ENCODE results near the gene MAN1C1.
A peak's percentile ranks its signal among the peaks of the same experiment; 100 is the strongest.
"Not testable (repeated sequence)": the region's sequence is repeated elsewhere in the genome, so short reads cannot be mapped to it uniquely, and the experiment has no call there.

Gene MAN1C1

GRCh38 chr1:25698252-25698651, 81.7 kb downstream of the MAN1C1 start:
- DNase-seq (ENCODE audit: low spot score): no peak

GRCh38 chr1:25699059-25699458, 82.5 kb downstream of the MAN1C1 start:
- DNase-seq (ENCODE audit: low spot score): not testable (repeated sequence)

GRCh38 chr1:25699500-25700143, 83.0 kb downstream of the MAN1C1 start:
- peak; percentile 42 for DNase-seq (ENCODE audit: low spot score)

GRCh38 chr1:25700144-25700523, 83.5 kb downstream of the MAN1C1 start:
- DNase-seq (ENCODE audit: low spot score): peak; percentile 55

- DNase-seq (ENCODE audit: low spot score): no peak
Measured at GRCh38 chr1:25700626-25701025, 84.0 kb downstream of the MAN1C1 start.

GRCh38 chr1:25701030-25701785, 84.6 kb downstream of the MAN1C1 start:
- DNase-seq (ENCODE audit: low spot score): no peak

- DNase-seq (ENCODE audit: low spot score): no peak
Measured at GRCh38 chr1:25702101-25702775, 85.6 kb downstream of the MAN1C1 start.

- no peak for DNase-seq (ENCODE audit: low spot score)
Measured at GRCh38 chr1:25703041-25703440, 86.5 kb downstream of the MAN1C1 start.

- DNase-seq (ENCODE audit: low spot score): no peak
Measured at GRCh38 chr1:25703671-25704266, 87.2 kb downstream of the MAN1C1 start.

GRCh38 chr1:25704267-25704691, 87.7 kb downstream of the MAN1C1 start:
- DNase-seq (ENCODE audit: low spot score): peak; percentile 77

GRCh38 chr1:25705699-25706098, 89.1 kb downstream of the MAN1C1 start:
- DNase-seq (ENCODE audit: low spot score): no peak

GRCh38 chr1:25706146-25707089, 89.8 kb downstream of the MAN1C1 start:
- no peak for DNase-seq (ENCODE audit: low spot score)

GRCh38 chr1:25707280-25708016, 90.9 kb downstream of the MAN1C1 start:
- no peak for DNase-seq (ENCODE audit: low spot score)

GRCh38 chr1:25710583-25711347, 94.2 kb downstream of the MAN1C1 start:
- DNase-seq (ENCODE audit: low spot score): no peak

GRCh38 chr1:25711555-25712298, 95.1 kb downstream of the MAN1C1 start:
- DNase-seq (ENCODE audit: low spot score): peak; percentile 45

- no peak for DNase-seq (ENCODE audit: low spot score)
Measured at GRCh38 chr1:25712299-25712970, 95.8 kb downstream of the MAN1C1 start.

GRCh38 chr1:25713961-25714360, 97.4 kb downstream of the MAN1C1 start:
- DNase-seq (ENCODE audit: low spot score): no peak

- DNase-seq (ENCODE audit: low spot score): no peak
Measured at GRCh38 chr1:25714372-25714931, 97.9 kb downstream of the MAN1C1 start.

Measured in Ammon's horn (tissue), 1 donor.